GM10847 (cell line): ENCODE measurements around the gene PLCD1.

Source experiments
- POLR2A ChIP-seq: IDR thresholded peaks from 2 replicates; pipeline ENCODE4 v1.6.1; 2011; ENCODE audit not compliant: insufficient read length; ENCODE audit errors: extremely low read depth

The PLCD1 gene

GRCh38 chr3:38021196-38021595 is 8.2 kb downstream of the PLCD1 start:
- TF ChIP-seq POLR2A, result no peak

- TF ChIP-seq POLR2A, result no peak
These were observed 9.1 kb downstream of the PLCD1 start for GRCh38 chr3:38020342-38020726.

- TF ChIP-seq POLR2A, result no peak
These were observed 9.6 kb downstream of the PLCD1 start for GRCh38 chr3:38019658-38020341.

DNA sequence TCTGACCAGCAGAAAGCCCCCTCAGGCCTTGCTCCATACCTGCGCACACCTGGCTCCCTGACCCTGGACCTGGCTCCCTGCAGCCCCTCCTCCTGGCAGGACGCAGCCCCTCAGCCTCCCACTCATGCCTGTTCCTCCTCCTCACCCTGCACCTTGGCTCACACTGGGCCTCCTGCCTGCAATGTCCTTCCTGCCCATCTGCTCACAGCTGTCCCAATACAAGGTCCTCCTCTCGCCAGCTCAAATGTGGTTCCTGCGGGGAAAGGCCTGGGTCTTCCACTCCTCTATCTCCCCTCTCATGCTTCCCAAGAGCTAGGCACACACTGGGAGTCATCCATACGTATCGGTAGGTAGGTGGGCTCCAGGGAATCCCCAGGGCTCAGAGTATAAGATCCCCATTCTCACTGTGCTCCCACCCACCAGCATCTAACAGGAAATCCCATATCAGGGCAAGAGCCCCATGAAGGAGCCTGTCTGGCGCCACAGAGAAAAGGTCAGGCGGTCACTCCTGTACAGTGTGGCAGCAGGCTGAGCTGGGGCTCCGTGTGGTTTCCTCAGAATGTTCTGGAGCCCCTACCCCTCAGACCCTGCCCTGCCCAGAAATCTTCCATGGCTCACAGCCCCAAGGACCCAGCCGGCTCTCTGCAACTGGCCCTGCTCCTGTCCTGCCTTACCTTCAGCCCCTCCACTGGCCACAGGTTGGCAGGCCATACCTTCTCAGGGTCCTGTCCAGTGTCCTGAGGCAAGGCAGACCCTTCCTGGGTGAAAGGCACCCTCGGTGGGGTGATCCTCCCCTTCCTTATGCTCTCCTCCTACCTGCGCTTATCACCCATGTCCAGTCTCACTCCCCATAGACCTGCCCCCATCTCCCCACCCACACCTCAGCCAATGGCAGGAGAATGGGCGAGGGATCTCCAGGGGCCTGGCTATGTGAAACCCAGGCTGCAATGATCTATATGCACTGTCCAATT is 10.9 kb downstream of the PLCD1 start:
- TF ChIP-seq POLR2A, result no peak

DNA sequence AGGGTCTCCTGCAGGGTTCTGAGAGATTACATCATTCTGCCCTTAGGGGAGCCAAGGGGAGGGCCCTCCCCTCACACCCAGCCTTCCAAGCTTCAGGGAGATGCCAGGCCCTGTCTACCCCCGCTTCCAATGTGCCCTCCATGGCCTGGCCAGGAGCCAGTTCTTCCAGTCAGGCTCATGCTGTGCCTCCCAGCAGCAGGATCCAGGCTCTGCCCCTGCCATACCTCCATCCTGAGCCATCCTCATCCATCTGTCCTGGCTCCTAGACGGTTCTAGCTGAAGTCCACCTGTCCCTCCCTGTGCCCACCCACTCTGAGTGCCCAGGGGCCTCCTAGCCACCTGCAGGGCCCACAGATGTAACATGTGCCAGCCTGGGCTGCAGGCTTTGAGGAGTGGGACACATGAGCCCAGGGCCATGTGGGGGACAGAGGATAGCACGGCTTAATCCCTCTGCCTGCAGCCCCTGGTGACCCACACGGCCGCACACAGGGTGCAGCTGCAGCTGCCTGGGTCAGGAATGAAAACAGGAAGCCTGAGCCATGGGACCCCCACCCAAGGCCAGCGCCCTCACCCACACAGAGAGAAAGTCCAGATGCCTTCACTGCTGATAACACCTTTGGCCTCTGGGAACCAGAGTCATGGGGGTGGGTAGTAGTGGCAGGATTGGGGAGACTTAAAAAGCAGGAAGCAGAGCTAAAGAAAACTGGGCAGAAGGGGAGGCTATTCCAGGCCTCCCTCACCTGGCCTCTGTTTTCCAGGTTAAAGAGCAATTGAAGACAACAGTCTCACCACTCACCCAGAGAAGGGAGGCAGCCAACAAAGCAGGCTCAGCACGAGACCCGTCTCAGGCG is 11.8 kb downstream of the PLCD1 start:
- TF ChIP-seq POLR2A, result no peak

DNA sequence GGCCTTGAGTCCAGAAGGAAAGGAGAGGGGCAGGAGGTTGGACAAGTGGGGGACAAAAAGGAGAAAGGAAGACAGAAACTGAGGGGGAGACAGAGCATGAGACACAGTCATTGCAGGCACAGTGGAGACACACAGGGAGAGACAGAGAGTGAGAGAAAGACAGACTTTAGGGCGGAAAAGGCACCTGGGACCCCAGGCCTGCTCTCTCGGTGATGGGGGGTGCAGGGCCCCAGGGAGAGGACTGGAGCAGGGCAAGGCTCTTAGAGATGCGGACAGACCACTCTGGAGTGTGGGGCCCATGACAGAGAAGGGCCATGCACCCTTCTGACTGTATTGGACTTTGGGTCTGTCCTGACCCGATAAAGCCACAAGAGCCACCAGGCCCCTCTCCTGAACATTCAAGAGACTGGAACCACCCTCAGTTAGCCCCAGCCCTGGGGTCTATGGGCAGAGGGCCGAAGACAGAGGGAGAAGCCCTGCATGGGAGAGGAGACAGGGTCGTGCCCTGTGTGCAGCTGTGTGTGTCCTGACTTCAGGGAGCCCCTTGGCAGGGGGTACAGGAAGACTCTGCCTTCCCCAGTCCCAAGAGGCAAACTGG is 12.5 kb downstream of the PLCD1 start:
- no peak for TF ChIP-seq POLR2A

DNA sequence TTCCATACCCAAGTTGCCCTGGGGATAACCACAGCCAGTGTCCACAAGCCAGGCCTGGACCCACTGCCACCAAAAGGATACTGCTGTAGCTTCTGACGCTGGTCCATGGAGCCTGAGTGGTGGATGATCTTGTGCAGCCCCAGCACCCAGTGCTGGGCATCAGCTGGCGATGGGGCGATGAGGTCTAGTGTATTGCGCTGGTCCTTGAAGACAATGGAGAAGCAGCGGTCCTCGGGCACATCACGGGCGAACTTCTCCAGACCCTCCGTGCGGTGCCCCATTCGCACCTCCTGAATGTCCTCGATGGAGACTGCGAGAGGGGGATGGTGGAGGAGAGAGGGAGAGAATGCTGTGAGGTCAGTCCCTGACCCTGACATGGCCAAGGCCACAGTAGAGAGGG is 13.0 kb downstream of the PLCD1 start:
- no peak for TF ChIP-seq POLR2A

DNA sequence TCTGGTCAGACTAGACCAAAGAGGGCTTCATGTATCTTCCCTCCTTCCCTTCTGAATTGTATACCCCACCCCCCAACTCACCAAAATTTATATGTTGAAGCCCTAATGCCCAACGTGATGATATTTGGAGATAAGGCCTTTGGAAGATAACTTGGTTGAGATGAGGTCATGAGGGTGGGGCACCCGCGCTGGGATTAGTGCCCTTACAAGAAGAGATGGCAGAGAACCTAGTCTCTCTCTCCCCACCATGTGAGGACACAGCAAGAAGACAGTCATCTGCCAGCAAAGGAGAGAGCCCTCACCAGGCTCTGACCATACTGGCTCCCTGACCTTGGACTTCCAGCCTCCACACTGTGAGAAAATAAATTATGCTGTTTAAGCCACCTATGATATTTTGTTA is 13.5 kb downstream of the PLCD1 start:
- TF ChIP-seq POLR2A, result no peak

DNA sequence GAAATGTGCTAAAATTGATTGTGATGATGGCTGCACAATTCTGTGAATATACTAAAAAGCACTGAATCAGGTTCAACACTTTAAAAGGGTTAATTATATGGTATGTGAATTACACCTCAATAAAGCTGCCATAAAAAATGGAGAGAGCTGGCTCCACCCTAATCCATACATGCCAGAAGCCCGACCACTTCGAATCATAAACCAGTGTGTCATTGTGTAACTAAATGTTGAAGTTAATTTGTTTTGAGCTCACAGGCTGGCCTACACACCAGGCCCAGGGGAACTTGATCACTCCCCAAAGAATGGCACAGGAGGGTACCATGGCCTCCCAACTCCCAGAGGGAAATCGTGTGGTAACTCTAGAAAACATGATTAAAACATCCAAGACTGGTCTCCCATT is 14.0 kb downstream of the PLCD1 start:
- no peak for TF ChIP-seq POLR2A

GRCh38 chr3:38011111-38011510 is 18.3 kb downstream of the PLCD1 start:
- TF ChIP-seq POLR2A, result no peak

GRCh38 chr3:38009807-38010591 is 19.4 kb downstream of the PLCD1 start:
- TF ChIP-seq POLR2A, result no peak

DNA sequence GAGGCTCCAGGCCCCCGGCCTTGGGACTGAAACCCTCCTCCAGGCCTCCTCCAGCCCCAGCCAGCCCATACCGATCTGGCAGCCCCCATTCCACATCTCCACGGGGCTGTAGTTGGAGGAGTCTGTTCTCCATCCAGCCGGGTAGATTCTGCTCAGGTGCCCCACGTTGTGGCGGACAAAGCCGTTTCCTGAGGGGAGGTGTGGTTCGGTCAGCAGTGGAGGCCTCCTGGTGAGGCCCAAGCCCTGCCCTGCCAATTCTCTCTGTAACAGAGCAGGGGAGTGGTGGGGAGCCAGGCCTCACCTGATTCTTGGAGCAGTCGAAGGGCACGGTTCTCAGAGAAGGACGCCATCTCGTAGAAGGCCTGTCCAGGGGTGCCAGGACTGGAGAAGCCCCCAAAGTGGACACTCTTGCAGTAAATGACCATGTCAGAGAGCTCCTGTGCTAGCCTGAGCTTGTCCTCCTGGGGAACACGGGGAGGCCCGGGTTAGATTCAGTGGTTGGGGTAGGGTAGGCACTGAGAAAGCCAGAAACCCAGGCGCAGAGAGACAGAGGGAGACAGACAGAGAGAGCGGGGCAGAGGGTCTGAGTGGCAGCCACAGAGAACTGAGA is 20.4 kb downstream of the PLCD1 start:
- no peak for TF ChIP-seq POLR2A

DNA sequence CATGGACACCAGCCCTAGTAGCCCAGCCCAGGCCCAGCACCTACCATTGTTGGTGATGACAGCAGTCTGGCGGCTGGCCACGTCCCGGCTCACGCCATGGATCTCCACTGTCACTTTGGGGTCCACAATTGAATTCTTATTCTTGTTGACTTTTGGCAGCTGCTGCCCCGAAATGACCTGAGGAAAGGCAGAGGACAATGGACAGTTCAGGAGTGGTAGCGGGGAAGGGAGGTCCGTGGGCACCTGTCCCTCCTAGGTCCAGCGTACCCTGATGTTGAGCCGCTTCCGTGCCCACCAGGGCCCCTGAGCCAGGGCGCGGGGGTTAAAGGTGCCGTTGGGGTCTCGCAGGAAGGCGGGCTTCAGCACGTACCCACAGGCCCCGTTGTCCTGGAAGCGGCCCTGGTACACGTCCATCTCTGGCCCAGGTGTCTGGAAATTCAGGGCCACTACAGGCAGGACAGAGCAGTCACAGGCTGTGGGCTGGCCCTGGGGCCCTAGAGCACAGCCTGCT is 21.2 kb downstream of the PLCD1 start:
- TF ChIP-seq POLR2A, result no peak

DNA sequence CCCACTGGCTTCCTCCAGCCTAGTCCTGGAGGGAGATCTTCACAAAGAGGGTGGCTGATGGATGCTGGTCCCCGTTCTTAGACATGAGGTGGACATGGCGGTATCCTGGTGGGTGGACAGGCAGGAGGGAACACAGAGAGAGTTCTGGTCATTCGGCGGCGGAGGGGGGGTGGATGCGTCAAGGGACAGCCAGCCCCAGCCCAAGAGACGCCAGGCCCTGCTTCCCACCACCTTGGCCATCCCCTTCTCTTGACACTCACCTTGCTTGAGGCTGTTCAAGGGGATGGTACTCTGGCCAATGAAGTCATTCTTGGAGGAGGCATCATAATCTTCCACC is 21.7 kb downstream of the PLCD1 start:
- TF ChIP-seq POLR2A, result no peak

GRCh38 chr3:38006445-38006995 is 22.9 kb downstream of the PLCD1 start:
- no peak for TF ChIP-seq POLR2A
